ENCODE measurements around the gene VSX2.

Gene VSX2

DNA sequence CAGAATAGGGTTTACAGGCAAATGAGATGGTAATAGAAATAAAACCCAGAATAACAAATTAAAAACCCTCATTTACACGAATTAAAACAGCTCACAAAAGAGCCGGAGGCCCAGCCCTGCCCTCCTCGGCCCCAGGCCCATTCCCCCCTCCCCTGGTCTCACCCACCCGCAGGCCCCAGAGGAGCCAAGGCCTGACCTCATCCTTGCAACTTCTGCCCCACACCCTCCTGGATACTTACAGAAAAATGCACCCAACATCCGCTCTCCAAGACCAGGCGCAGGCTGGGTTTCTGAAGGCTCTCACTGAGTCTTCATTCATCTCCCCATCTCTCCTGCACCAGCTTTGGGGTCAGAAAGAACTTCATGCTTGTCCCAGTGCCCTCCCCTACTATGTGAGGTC, 16.2 kb upstream of the VSX2 start:
- DNase-seq, result peak; percentile 11

DNA sequence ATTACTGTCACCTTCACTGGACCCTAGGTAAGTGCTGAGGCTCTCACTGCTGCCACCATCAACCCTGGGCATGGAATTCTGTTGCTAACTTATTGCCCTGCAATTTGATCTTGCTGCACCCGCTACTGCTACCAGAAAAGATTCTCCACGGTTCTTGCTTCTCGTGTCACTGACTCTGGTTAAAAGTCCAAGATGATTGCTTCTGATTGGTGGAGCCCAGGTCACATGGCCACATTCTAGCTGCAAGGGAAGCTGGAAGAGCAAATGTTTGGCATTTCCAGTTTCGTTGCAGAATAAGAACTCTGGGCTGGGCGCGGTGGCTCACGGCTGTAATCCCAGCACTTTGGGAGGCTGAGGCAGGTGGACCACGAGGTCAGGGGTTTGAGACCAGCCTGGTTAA, 7.5 kb upstream of the VSX2 start:
- DNase-seq, result no peak

DNA sequence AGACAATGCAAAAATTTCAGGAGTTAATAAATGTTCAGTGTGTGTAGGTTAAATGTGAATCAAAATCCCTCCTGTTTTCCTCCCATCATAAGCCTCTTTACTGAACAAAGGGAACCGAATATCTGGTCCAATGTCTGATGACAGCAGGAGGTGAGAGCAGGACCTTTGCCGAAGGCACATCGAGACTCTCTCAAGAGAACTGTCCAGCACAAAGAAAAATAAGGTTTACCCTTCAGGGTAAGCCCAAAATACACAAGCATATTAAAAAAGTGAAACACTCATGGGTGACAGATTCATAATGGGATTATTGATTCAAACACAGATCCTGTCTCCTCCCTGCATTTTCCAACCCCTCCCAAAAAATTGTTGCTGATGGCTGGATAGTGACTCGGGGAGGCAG, 4.2 kb upstream of the VSX2 start:
- no peak for DNase-seq

DNA sequence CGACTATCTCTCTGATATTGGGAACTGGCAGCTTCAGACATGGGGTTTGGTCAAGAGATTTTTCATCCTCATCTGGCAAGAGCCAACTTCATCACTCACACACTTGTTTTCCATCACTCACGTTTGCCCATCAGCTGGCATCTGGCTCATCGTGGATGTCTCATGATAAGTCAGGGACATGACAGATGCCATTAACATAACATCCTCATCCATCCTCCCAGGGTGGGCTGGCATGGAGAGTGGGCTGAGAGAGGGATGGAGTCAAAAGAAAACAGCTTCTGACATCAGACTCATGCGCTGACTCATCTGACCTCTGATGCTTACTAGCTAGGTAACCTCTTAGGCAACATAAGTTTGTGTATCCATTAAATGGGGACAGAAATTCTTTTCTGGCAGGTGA, 1.8 kb upstream of the VSX2 start:
- no peak for DNase-seq

DNA sequence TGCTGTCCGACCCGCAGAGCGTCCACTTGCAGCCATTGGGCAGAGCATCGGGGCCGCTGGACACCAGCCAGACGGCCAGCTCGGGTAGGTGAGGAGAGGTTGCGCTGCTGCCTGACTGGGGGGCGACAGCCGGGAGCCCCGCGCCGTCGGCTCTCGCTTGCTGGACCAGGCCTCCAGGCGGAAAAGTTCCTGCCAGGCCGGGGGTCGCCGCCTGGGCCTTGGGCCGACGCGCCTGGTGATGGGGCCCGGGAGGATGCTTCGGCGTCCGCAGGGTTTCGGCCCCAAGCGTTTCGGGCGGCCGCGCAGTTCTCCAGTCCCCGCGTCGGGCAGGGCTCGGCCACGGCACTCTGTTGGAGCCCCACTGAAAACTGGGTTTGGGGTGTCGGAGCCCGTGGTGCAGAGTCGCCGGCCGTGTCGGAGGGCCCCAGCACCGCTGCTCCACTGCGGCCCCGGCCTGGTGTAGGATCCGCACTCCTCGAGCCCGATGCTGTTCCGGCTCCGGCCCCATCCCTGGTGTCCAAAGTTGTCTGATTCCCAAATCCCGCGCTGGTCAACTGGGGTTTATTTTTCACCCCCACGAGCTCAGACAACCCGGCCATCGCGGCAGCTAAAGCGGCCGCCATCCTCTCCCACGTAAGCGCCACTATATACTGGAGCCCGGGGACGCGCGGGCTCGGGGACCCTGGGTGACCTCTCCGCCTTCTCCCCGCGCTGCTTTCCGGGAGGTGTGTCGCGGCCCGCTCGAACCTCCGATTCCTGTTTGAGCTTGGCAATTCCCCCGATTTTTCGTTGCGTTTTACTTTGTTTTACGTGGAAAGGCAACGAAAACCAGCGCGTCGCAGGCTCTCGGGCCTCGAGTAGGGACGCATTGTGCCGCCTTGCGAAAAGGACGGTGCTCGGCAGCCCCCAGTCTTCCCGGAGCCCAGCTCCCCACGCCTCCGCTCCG, 872 bp downstream of the VSX2 start:
- no peak for DNase-seq

GRCh38 chr14:74240794-74241651, 1.8 kb downstream of the VSX2 start:
- peak; percentile 9 for DNase-seq

DNA sequence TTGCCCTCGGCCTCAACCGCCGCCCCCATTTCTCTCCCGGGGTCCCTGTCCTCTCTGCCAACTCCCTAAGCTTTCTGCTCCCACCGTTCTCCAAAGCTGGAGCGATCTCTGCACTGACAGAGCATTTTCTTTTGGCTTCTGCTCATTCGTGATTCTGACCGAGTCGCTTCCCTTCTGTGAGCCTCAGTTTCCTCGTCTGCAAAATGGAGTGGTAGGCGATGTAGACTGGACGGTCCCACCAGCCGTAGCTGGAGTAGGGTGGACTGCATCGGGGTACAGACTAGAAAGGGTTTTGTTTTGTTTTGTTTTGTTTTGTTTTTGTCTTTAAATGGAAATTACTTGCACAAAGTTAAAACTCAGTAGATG, 2.4 kb downstream of the VSX2 start:
- DNase-seq, result no peak

DNA sequence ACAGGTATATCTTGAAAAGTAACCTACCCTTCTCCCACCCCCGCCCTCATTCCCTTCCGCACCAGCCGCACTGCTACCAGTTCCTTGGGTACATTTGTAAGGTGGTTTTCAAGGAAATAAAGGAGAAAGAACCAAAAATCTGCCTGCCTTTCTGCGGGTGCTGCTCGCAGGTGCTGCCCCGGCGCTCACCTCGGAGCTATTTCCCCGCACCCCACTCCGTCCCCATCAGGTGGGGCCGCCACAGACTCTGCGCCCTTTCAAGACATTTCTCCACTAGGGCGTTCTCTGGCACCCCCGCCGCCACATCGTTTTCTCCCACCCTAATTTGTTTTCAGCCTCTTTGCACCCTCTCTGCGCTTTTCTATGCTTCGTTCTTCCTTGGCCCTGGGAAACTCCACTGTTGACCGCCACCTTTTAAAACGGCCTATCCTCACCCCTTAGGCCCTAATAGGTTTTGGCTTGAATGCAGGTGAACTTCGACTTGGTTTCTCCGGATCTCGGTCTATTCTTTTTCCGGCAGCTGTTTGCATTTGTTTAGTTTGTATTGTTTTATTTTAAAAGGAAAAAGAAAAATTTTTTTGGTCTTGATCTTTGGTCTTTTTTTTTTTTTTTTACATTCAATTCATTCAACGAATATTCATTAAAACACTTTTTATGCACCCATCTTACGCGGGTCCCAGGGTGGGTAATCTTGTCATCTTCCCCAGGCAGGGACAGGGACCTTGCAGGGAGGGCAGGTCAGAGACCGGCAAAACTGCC, 3.0 kb downstream of the VSX2 start:
- DNase-seq, result no peak

DNA sequence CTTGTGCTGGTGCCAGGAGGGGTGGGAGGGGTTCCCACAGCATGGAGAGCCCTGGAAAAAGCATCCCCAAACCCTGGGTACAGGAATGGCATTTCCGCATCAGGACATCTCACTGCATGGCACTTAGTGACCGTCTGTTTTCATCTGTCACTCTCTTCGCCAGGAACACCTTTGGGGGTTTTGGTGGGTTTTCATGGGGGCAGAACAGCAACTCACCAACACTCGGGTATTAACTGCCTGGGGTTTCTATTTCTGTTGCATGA, 3.5 kb downstream of the VSX2 start:
- no peak for DNase-seq

DNA sequence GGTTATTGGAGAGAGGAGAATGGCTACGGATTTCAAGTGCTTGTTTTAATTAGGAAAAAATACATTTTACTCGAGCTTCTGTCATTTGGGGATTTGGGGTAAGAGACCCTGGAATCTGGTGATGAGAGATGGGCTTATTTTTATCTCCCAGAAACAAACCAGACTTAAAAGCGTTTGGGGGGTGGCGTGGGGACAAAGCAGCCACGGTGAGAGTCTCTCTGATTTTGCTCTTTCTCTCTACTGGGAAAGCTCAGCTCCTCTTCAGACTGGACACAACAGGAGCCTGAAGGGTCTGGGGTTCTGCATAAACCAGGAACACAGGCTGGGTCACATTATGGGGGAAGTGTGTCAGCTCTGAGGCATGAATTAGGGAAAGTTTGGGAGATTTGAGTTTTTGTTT, 3.8 kb downstream of the VSX2 start:
- DNase-seq, result no peak

GRCh38 chr14:74244115-74244514, 4.9 kb downstream of the VSX2 start:
- peak; percentile 17 for DNase-seq

DNA sequence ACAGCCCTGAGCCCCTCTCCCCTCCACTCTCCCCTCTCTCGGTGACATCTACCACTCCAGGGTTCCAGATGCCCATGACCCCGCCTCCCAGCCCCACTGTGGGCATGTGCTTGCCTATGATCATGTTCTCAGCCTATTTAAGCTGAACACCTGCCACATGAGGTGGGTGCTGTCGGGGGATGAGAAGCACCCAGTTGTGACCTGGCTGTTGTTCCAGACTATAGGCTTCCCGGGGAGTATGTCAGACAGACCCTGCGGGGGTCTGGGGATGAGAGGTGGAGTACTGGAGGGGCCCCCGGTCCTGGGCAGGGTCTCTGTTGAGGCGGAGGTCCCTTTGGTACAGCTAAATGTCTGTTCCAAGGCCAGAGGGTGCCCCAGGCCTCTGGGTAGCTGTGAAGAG, 6.0 kb downstream of the VSX2 start:
- peak; percentile 24 for DNase-seq

- peak; percentile 50 for DNase-seq
Measured at GRCh38 chr14:74246542-74246941, 7.3 kb downstream of the VSX2 start.

DNA sequence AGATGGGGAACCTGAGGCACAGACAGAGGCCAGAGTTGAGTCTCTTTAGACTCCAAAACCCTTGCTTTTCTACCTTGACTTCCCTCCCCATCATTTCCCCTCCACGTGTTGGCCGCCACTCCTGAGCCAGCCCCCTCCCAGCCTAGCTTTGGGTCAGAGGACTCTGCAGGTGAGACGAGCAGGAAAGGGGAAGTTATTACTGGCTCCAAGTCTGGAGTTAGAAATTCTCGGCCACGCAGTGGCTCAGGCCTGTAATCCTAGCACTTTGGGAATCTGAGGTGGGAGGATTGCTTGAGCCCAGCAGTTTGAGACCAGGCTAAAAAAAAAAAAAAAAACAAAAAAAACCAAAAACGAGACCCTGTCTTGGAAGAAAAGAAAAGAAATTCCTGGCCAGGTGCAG, 8.8 kb downstream of the VSX2 start:
- DNase-seq, result no peak

GRCh38 chr14:74249433-74250375, 10.5 kb downstream of the VSX2 start:
- no peak for DNase-seq

DNA sequence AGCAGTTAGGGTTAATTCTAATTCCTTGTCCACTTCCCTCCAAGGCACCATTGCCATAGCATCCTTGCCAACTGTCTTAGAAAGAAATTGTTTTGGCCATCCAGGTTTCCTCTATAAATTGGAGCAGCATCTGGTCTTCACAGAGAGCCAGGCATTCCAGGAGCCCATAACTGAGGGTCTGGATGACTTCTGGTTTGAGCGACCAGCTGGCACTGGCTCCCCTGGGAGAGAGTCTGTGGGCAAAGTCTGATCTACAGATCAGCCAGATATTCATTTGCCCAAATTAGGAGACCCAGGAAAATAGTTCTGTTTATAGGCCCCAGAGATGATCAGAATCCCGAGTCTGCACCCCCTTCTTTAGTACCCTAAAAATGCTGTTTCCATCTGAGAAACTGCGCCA, 16.0 kb downstream of the VSX2 start:
- peak; percentile 6 for DNase-seq

GRCh38 chr14:74257078-74257940, 18.1 kb downstream of the VSX2 start:
- peak; percentile 81 for DNase-seq

DNA sequence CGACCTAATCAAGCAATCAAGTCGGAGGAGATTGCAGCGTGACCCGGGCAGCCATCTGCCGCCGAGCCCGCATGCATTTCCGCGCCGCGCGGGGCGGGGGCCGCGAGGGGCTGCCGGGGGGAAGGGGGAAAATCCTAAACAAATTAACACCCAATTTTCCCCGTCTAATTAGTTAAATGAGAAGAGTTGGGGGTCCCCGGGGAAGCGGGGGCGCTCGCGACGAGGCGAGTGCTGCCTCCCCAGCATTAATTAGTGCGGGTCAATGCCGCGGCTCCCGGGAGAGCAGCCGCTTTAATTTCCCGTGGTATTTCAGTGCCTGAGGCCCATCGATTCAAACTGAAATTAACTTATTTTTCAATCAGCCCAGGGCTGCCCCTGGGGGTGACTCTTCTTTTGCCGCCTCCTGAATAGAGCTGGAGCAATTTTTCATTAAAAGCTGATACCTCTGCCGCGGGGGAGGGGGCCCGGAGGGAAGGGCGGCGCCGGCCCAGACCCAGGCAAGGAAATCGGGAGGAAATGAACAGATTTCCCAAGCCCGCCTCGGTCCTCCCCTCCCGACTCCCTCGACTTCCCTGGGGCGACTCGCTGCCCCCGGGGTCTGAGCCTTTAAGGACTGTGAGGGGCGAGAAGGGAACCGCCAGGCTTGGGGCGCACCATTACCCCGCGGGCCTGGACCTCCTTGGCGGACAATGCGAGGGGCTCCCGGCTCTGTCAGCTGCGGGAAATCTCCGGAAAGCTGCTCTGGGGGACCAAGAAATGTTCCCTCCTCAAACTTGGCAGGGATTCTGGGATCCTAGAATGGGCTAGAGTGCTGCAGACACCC, 18.9 kb downstream of the VSX2 start:
- DNase-seq, result peak; percentile 52

GRCh38 chr14:74258764-74259035, 19.5 kb downstream of the VSX2 start:
- no peak for DNase-seq

GRCh38 chr14:74259513-74259912, 20.3 kb downstream of the VSX2 start:
- no peak for DNase-seq
